GM21515 (cell line): ENCODE measurements around the gene AKAP6.

Experiments
- ATAC-seq: cut with Tn5 transposase; IDR thresholded peaks from one replicate; pipeline ENCODE4 v1.9.1; 2021; ENCODE audit not compliant: unreplicated experiment

The AKAP6 gene

DNA sequence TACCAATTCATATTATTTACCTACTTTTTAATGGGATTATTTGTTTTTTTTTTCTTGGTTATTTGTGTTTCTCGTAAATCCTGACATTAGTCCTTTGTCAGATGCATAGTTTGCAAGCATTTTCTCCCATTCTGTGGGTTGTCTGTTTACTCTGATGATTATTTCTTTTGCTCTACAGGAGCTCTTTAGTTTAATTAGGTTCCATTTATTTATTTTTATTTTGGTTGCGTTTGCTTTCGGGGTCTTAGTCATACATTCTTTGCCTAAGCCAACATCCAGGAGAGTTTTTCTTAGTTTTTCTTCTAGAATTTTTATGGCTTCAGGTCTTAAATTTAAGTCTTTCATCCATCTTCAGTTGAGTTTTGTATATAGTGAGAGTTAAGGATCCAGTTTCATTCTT is 289.9 kb downstream of the AKAP6 start:
- no peak for ATAC-seq

DNA sequence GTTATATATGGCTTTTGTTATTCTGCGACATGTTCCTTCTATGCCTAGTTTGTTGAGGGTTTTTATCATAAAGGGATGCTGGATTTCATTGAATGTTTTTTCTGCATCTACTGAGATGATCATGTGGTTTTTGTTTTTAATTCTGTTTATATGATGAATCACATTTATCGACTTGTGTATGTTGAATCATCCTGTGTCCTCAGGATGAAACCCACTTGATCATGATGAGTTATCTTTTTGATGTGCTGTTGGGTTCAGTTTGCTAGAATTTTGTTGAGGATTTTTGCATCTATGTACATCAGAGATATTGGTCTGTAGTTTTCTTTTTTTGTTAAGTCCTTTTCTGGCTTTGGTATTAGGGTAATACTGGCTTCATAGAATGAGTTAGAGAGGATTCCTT is 291.2 kb downstream of the AKAP6 start:
- ATAC-seq, result no peak

DNA sequence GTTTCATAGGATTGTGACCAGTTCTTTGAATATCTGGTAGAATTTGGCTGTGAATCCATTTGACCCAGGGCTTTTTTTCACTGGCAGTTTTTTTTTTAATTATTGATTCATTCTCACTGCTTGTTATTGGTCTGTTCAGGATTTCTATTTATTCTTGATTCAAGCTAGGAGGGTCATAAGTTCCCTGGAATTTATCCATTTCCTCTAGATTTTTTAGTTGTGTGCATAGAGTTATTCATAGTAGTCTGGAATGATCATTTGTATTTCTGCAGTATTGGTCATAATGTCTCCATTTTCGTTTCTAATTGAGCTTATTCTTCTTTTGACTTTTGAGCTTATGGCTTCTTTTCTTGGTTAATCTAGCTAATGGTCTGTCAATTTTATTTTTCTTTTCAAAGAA is 291.6 kb downstream of the AKAP6 start:
- ATAC-seq, result no peak

DNA sequence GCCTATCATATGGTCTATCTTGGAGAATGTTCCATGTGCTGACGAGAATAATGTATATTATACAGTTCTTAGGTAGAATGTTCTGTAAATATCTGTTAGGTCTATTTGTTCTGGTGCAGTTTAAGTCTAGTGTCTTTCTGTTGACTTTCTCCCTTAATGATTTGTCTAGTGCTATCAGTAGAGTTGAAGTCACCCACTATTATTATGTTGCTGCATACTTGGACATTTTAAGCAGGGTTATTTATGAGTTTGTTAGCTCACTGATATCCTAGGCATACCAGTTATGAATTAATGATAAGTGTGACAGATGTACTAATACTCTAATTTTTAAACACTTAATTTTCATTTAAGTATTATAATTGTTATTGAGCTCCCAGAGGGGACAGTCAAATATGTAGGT is 292.5 kb downstream of the AKAP6 start:
- ATAC-seq, result no peak

DNA sequence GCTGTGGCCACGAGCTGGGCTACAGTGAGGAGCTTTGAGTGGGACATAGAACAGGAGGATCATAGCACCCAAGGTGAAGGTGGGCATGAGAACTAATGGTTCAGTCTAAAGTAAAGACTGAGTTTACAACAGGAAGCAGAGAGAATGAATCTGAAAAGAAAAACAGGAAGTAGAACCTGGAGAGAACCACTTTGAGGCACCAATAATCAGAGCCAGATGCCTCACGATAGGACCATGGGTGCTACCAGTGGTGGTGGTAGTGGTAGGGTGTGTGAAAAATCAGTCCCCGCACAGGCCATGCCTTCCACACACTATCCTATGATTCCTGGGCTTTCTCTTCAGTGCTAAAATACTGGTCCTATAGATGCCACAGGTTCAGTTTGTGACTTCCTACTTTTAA is 293.6 kb downstream of the AKAP6 start:
- no peak for ATAC-seq

DNA sequence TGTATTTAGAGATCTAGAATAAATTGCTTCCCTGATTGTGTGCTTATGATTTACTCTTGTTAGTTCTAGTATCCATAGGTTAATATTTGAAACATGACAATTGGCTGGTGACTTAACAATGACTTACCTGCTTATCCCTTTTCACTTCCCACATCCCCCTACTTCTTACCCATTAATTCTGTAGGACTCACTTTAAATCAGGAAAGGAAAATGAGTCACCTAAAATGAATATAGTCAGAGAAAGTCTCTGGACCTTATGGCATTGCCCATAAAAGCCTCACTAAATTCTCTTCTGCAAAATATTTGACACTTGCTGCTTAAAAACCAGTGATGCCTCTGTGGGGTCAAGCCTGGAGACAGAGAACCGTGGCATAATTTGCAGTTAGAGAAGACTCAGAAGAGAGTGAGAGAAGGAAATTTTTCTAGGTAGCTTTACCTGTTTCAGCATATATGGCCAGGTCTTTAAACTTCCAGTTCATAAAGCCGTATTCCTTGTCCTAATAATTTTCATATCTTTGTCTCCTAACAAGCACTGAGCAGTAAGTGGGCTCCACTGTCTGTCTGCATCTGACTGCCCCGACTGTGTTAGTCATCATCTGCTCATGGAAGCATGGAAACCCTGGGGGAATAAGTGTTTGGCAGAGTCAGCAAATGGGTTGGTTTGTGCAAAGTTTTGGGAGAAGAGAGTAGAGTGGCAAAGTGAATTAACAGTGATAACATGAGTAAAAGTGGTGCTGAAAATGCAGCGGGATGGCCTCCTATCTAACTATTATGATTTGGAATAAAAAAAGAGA is 294.4 kb downstream of the AKAP6 start:
- no peak for ATAC-seq

DNA sequence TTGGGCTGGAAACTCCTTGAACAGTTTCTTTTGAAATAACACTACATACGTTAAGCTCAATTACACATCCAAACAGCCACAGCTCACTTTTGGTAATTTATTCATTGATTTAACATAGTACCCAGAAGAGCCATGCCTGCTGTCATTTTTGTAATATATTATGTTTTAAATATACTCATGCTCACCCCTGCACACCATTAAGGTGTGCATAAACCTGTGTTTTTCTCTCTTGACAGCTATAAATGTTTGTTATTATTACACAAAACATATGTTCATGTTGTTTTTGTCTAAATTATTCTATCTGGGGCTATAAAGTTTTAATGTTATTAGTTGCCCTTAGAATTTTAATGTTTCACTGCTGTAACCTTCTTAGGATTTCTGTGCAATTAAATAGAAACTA is 296.1 kb downstream of the AKAP6 start:
- no peak for ATAC-seq

DNA sequence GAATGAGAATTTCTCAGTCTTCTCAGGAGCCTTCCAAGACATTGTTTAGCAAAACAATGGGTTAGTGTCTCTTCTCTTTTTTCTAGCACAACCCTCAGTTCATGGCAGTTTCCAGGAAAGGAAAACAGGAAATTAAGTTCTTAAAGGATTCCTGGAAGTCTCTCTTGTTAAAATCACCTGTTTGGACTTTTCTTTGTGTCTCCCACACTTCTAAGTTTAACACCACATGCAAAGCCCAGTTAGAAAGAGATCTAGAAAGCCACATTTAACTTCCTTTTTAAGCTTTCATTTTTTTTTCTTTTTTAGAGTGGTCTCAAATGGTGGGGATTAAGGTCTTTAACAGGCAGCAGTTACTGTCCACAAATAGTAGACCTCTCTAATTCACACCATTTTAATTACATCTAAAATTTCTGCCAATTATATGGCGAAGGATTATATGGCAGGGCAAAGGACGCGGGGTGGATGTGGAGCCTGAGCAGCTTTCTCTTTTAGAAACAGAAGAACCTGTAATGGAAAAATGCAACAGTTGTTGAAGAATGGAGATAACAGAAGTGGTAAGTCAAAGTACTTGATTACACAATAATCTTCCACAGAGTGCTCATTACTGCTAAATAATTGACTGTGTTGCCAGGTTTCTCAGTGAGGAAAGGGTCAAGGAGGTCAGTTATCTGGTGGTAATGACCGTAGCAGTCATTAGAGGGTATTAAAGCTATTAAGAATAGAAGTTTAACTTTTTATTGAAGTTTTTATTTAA is 298.6 kb downstream of the AKAP6 start:
- ATAC-seq, result no peak

DNA sequence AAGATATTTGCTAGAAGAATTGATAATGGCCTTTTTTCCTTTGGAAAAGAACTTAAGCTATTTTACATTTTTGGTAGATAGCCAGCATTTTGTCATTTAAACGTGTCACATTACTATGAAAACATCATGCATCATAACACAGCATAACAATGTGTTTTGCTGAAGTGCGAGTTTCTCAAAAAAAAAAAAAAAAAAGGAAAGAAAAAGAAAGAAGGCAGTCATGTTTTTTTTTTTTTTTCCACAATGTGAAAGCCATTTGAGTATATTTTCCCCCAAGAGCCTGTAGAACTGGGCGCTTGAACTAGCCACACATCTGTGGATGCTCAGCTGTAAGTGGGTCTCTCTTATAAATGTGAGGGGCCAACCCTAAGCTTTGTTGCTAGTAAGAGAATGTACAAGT is 300.1 kb downstream of the AKAP6 start:
- no peak for ATAC-seq

DNA sequence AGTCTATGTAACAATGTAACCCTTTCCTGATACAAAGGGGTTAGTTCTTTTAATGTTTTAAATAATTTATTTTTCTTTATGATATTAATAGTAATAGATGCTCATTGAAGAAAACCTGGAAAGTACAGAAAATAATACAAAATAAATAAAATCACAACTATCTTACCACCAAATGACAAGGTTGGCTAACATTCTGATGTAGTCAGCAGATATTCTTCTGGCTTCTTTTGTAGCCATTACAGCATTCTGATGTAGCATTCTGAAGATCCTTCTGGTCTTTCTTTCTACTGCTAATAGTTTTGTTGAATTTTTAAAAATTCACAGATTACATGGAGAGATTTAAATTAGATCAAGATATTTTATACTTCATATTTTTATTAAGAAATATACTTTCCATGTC is 301.6 kb downstream of the AKAP6 start:
- ATAC-seq, result no peak

DNA sequence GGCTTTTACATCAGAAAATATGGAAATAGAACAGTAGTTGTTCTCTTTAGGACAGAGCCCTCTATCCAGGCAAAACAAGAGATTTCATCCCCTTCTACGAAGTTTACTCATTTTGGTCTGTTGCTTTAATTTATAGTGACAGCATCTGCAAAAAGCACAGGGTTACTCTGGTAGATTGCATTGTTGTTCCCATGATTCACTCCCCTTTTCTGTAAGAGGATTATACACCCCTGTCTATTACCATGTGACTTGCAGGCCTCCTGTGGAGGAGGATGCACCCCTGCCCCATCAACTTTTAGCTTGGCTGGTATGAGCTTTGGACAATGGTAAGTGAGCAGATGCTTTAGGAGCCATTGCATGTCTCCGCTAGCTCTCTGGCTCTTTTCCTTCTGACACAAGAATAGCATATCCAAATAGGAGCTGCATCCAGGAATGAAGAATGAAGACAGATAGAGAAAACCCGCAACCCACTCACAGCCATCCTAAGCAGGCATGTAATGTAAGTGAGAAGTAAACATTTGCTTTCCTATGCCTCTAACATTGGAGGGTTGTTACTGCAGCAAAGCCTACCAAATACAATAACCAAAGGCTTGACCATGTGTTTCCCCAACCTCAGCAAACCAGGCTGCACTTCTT is 304.2 kb downstream of the AKAP6 start:
- ATAC-seq, result no peak

DNA sequence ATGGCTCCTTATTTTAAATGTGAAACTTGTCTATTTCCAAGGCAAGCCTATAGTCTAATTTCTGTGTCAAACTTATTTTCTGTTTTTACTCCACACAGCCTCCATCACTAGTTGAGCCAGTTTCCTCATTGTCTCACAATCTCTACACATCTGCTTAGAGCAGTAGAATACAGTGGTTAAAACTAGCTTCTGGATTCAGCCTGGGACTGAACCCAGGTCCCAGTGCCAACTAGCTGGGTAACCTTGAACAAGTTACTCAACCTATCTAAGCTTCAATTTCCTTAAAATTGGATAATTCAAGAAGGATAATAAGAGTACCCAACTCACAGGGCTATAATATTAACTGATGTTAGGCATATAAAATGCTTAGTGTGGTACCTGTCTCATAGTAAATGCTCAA is 304.8 kb downstream of the AKAP6 start:
- ATAC-seq, result no peak

DNA sequence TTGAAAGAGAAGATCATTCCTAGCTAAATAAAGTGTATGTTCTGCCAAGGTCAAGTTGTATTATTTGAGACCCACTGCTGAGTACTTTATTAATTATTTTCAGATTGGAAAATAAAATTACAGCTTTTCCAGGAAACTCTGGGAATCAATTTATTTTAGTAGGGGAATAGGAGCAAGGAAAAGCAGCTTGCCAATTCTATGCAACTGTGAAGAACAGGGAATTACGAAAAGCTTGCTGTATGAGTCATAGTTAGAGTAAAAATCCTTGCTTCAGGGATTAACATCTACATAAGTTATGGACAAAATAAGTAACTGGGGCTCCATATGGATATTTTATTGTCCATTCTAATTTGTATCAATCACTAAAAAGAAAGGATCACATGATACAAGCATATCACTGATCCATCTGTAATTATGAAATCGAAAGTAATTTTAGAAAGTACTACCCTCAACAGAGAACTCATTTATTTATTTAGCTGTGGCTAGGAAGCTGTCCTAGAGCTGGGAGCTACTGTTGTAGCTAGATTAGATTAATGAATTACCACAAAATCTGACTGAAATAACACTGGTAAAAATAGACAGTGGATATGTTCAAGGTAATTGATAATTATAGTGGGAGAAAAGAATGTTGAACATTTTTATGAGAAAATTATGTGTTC is 306.1 kb downstream of the AKAP6 start:
- ATAC-seq, result no peak

DNA sequence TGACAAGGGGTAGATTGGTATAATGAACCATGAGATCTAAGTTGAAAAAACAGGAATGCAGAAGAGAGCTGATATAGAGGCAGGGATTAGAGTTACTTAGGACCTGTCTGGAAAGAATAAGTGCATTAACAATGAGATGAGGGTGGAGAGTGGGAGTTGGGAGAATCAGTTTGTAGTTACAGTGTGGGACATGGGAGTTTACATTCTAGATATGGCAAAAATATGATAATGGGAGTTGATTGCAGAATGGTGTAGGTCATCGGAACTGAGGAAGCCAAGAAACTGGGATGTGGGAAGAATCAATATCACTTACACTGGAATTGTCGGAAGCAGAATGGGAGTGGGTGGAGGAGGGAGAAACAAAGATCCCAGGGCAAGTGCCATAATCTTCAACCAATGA is 308.5 kb downstream of the AKAP6 start:
- no peak for ATAC-seq

DNA sequence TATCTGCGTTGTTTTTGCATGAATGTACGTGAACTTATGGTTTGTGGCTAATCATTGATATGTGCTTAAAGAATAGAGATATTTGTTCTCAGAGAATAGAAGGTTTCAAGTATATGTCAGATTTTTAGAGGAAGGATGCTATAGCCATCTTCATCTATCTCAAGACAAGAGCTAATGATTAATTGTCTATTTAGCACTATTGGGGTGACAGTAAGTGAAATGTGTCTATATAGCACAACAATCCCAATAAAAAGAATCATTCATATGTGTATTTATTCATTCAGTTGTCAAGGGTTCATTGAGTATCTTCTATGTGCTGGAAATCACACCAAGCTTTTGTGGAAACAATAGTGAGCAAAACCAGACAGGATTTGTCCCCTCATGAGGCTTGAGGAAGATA is 310.1 kb downstream of the AKAP6 start:
- ATAC-seq, result no peak

DNA sequence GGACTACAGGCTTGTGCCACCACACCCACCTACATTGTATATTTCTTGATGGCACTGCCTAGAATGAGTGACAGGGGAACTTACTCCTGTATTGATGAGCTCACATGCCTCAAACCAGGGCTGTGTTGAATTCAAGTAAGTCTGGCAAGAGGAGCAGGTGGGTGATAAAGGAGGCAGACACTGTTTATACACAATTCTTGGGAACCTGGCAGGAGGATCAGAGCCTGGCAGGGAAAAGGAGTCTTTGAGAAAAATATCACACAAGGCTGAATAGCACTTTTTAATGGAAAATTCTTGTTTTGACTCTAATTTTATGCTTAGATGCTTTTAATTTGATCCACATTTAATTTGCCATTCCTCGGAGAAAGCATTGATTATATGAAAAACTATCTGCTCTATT is 316.5 kb downstream of the AKAP6 start:
- no peak for ATAC-seq

DNA sequence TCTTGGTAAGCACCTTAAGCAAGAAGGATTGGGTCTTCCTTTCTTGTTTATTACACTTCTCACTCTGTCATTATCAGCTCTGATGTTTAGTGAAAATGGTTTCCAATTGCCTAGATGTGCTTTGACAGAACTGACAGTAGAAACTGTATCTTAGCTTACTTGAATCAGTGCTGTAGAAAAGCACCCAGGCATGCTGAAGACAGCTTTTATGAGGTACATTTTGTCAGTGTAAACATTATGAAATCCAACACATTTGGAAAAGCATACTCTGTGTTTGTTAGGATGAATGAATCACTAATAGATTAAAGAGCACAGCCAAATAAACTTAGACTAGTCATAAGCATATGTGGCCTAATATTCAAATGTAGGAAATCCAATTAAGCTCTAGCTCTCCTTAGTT is 319.3 kb downstream of the AKAP6 start:
- no peak for ATAC-seq

DNA sequence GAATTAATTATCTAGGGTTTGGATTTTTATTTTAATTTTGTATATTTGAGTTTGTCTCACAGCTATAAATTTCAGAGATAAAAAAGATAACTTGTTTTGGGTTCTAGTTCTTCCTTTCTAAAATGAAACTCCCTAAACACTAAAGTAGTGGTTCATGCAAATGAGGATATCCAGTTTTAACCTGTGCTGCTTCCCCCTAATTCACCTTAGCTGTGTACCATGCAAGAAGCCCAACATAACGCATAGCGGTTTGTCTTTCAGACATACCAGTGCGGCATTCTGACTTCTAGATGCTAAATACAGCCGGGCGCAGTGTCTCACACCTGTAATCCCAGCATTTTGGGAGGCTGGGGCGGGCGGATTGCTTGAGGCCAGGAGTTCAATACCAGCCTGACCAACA is 320.9 kb downstream of the AKAP6 start:
- no peak for ATAC-seq

DNA sequence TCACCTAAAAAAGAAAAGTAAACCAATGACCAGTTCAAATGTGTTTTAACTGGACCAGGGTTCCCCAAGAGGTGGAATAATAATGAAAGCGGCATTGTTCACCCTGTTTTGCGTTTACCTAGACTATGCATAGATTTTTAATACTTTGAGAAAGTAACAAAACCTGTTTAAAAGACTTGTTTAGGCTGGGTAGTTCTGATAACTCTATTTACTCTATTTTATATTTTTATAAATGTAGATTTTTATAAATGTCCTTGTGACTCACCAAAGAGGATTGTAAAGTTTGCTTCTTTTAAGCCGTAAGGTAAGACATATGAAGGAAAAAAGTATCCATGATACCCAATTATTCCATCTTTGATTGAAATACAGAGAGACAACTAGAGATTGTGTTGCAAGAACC is 321.6 kb downstream of the AKAP6 start:
- ATAC-seq, result no peak

DNA sequence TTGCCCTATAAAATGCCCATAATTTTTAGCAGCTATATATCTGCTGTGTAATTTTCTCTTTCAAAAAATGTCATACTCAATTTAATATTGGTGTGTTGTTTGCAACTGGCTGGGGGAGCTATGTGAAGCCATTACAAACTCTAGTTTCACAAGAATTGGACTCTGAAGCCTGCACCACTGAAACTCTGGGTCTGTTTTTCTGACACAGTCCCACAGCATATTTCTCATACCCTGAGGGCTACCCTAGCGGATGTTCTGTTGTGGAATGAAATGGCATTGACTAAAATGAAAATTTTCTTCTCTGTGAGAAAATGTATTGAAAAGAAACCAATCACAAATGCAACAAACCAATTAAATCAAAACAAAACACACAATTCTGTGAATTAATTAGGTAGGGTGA is 325.0 kb downstream of the AKAP6 start:
- no peak for ATAC-seq

DNA sequence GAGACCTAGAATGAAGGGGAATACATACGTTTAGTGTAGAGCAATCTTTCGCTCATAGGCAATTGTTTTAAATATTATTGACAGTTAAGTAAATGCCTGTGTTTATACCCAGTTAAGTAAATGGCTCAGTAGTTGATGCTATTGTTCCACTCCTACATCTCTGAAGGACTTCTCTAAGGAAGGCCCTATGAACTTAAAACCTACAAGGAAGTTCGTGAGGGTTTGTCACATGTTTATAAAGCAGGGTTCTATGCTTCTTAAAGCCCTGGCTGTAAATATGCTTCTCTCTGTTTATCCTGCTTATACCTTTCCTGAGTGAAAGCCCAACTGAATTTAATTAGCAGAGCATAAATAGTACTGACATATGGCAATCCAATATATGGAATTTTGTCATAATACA is 327.5 kb downstream of the AKAP6 start:
- ATAC-seq, result no peak

DNA sequence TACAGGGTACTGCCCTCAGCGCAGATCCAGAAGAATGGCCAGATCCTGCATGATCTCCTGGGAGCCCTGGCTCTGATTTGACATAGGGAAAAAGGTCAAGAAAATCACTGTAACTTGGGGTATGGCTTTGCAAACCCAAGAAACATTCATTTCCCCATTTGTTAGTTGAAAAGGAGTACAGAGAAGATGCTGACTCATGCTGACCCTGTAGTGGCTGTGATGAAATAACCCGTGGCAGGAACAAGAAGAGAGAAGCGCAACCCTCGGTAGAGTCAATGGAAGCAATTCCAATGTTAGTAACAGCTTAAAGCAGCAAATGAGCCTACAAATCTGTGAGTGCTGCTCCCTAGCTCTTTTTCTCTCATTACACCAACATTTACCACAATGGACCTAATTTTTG is 328.0 kb downstream of the AKAP6 start:
- no peak for ATAC-seq
